H1 (cell line): ENCODE data around the gene TMEM130.

Experiments
- CBX5 ChIP-seq: fragments of 300-800, 300-1000 bp; sonication (generic); IDR thresholded peaks from 2 replicates; pipeline ENCODE4 v1.7.1; 2016; ENCODE audit warnings: antibody characterized with exemption, low read length, low read depth
- CBX8 ChIP-seq: fragments of 300-800, 300-1000 bp; sonication (generic); IDR thresholded peaks from 2 replicates; pipeline ENCODE4 v1.7.1; 2016; ENCODE audit warnings: low read depth, low read length, borderline replicate concordance
- CTCF ChIP-seq, 3 experiments: IDR thresholded peaks; 1 replicate in 2 of 3; 2 replicates in 1 of 3; pipeline versions ENCODE4 v1.5.1 to v1.6.1; 2011; ENCODE audit warnings: low read length in 3 of 3, mild to moderate bottlenecking in 3 of 3, inconsistent platforms in 2 of 3, low read depth in 1 of 3, moderate library complexity in 1 of 3; ENCODE audit not compliant: insufficient read depth in 1 of 3; ENCODE audit errors: control extremely low read depth in 1 of 3
- E2F6 ChIP-seq: IDR thresholded peaks from 2 replicates; pipeline ENCODE4 v1.6.1; 2012; ENCODE audit warnings: inconsistent platforms
- EZH2 ChIP-seq: fragments of 200-600 bp; sonication (generic); IDR thresholded peaks from 2 replicates; pipeline ENCODE4 v1.7.1; 2012; ENCODE audit warnings: low read depth, mild to moderate bottlenecking, moderate library complexity, low read length, inconsistent platforms; ENCODE audit not compliant: severe bottlenecking
- FOSL1 ChIP-seq: IDR thresholded peaks from 2 replicates; pipeline ENCODE4 v1.6.1; 2011; ENCODE audit warnings: mild to moderate bottlenecking, low read depth, low read length, moderate library complexity; ENCODE audit not compliant: insufficient read depth
- GABPA ChIP-seq: IDR thresholded peaks from 2 replicates; pipeline ENCODE4 v1.6.1; 2011; ENCODE audit warnings: mild to moderate bottlenecking, low read length, moderate library complexity, borderline replicate concordance; ENCODE audit not compliant: insufficient read depth
- HDAC2 ChIP-seq, 2 experiments: fragments of 300-600 bp in 1 of 2; sonication (generic) in 1 of 2; IDR thresholded peaks; 2 replicates each; pipeline ENCODE4 v1.6.1; 2011 to 2012; ENCODE audit warnings: low read depth in 2 of 2, low read length in 2 of 2, mild to moderate bottlenecking in 2 of 2, moderate library complexity in 2 of 2, borderline replicate concordance in 1 of 2, inconsistent platforms in 1 of 2
- HDAC6 ChIP-seq: IDR thresholded peaks from one replicate; pipeline ENCODE4 v1.7.1; 2012; ENCODE audit warnings: low read depth, mild to moderate bottlenecking, inconsistent platforms, low read length, moderate library complexity
- JUND ChIP-seq: IDR thresholded peaks from 2 replicates; pipeline ENCODE4 v1.6.1; 2011; ENCODE audit warnings: mild to moderate bottlenecking, improper control_type of control experiment, low read length
- POLR2A ChIP-seq, 2 experiments: IDR thresholded peaks; 1 replicate in 1 of 2; 2 replicates in 1 of 2; pipeline ENCODE4 v1.6.1; 2011; ENCODE audit warnings: low read depth in 2 of 2, low read length in 2 of 2, mild to moderate bottlenecking in 2 of 2; ENCODE audit errors: control extremely low read depth in 1 of 2
- RNF2 ChIP-seq: fragments of 200-900, 300-1000 bp; sonication (generic); IDR thresholded peaks from 2 replicates; pipeline ENCODE4 v1.7.1; 2016; ENCODE audit warnings: borderline replicate concordance, low read depth, mild to moderate bottlenecking, antibody characterized with exemption, low read length; ENCODE audit not compliant: poor library complexity, severe bottlenecking; ENCODE audit errors: missing control alignments
- TAF1 ChIP-seq: IDR thresholded peaks from 2 replicates; pipeline ENCODE4 v1.6.1; 2011; ENCODE audit warnings: mild to moderate bottlenecking, low read depth, low read length
- YY1 ChIP-seq: IDR thresholded peaks from 2 replicates; pipeline ENCODE4 v1.6.1; 2011; ENCODE audit warnings: low read depth, mild to moderate bottlenecking, low read length

- TF ChIP-seq EZH2: no peak
- no peak for TF ChIP-seq CTCF (IDR thresholded peaks at IDR 0.05; ENCODE audit: control extremely low read depth in 1 of 3, insufficient read depth in 1 of 3, low read depth in 1 of 3, low read length in 3 of 3)
- TF ChIP-seq POLR2A (IDR thresholded peaks at IDR 0.05; ENCODE audit: control extremely low read depth in 1 of 2, low read depth in 2 of 2, low read length in 2 of 2): no peak
- no peak for TF ChIP-seq TAF1
- no peak for TF ChIP-seq FOSL1
- no peak for TF ChIP-seq HDAC6
- no peak for TF ChIP-seq E2F6
- no peak for TF ChIP-seq JUND
- no peak for TF ChIP-seq CBX5
- no peak for TF ChIP-seq CBX8
- no peak for TF ChIP-seq RNF2
- TF ChIP-seq GABPA: no peak
- TF ChIP-seq HDAC2 (IDR thresholded peaks at IDR 0.05; ENCODE audit: borderline replicate concordance in 1 of 2, low read depth in 2 of 2, low read length in 2 of 2): no peak
- TF ChIP-seq YY1: no peak
Observed at GRCh38 chr7:98913612-98914011, 43.8 kb upstream of the TMEM130 start.
